Chondrocyte (in vitro differentiated cells): Measurements from ENCODE around the gene GAPVD1. TPM values are rescaled to one million over a fixed set of nuclear protein-coding genes. Genes with fewer than 3 reads are reported as not detected.
"Not testable (repeated sequence)": the region's sequence is repeated elsewhere in the genome, so short reads cannot be mapped to it uniquely, and the experiment has no call there.

Experiments used
- DNase-seq: peaks from one replicate; pipeline ENCODE4 v3.0.0; 2021; ENCODE audit warnings: mixed read lengths, low spot score
- H3K27ac Mint-ChIP-seq: one replicate; pipeline ENCODE4 v1.8.0; 2021; ENCODE audit warnings: mild to moderate bottlenecking, moderate library complexity, mixed read lengths; ENCODE audit not compliant: unreplicated experiment
- H3K27me3 Mint-ChIP-seq: 2 replicates; pipeline ENCODE4 v1.8.0; 2021; ENCODE audit warnings: low read depth, mixed read lengths
- H3K36me3 Mint-ChIP-seq: 2 replicates; pipeline ENCODE4 v1.8.0; 2021; ENCODE audit warnings: low read depth, mixed read lengths
- H3K4me1 Mint-ChIP-seq: 2 replicates; pipeline ENCODE4 v1.8.0; 2021; ENCODE audit warnings: low read depth, mild to moderate bottlenecking, mixed read lengths
- H3K4me3 Mint-ChIP-seq: one replicate; pipeline ENCODE4 v1.8.0; 2021; ENCODE audit warnings: mild to moderate bottlenecking, moderate library complexity, mixed read lengths; ENCODE audit not compliant: unreplicated experiment
- H3K9me3 Mint-ChIP-seq: 2 replicates; pipeline ENCODE4 v1.8.0; 2021; ENCODE audit warnings: low read depth, mixed read lengths
- total RNA-seq: library from RNA; stranded (reverse); gene quantifications from 3 replicates; pipeline ENCODE4 v1.2.1, GENCODE V29; 2021
- TF ChIP-seq, protein P1 (sequence below): fragments of 200-600 bp; sonication (generic); IDR thresholded peaks from 2 replicates; pipeline ENCODE4 v1.5.0; 2021; ENCODE audit warnings: antibody characterized with exemption, mild to moderate bottlenecking, moderate library complexity

GAPVD1 gene
- total RNA-seq, 1 donor from 2014 or later = 46.2 TPM

GRCh38 chr9:125233678-125234077 lies 27.9 kb upstream of the GAPVD1 start:
- TF ChIP-seq, protein P1, sequence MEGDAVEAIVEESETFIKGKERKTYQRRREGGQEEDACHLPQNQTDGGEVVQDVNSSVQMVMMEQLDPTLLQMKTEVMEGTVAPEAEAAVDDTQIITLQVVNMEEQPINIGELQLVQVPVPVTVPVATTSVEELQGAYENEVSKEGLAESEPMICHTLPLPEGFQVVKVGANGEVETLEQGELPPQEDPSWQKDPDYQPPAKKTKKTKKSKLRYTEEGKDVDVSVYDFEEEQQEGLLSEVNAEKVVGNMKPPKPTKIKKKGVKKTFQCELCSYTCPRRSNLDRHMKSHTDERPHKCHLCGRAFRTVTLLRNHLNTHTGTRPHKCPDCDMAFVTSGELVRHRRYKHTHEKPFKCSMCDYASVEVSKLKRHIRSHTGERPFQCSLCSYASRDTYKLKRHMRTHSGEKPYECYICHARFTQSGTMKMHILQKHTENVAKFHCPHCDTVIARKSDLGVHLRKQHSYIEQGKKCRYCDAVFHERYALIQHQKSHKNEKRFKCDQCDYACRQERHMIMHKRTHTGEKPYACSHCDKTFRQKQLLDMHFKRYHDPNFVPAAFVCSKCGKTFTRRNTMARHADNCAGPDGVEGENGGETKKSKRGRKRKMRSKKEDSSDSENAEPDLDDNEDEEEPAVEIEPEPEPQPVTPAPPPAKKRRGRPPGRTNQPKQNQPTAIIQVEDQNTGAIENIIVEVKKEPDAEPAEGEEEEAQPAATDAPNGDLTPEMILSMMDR = no peak
- peaks cover 40% of the 10 kb centered on the region for H3K36me3 Mint-ChIP-seq
- H3K4me3 Mint-ChIP-seq = no peak overlapping the region

GRCh38 chr9:125234099-125234498 lies 27.5 kb upstream of the GAPVD1 start:
- not testable (repeated sequence) for H3K9me3 Mint-ChIP-seq, H3K4me3 Mint-ChIP-seq, H3K27me3 Mint-ChIP-seq, DNase-seq
- H3K36me3 Mint-ChIP-seq = peaks cover 44% of the 10 kb centered on the region
- H3K4me1 Mint-ChIP-seq = peaks cover 53% of the 10 kb centered on the region
- H3K27ac Mint-ChIP-seq = peak overlapping the region; percentile 94

More at GRCh38 chr9:125233678-125234077, 27.9 kb upstream of the GAPVD1 start:
- no peak for DNase-seq
- H3K9me3 Mint-ChIP-seq = no peaks in the 10 kb centered on the region
- peak overlapping the region; percentile 94 for H3K27ac Mint-ChIP-seq
- H3K27me3 Mint-ChIP-seq = no peaks in the 10 kb centered on the region
- H3K4me1 Mint-ChIP-seq = peaks cover 49% of the 10 kb centered on the region

GRCh38 chr9:125235804-125236519 lies 25.7 kb upstream of the GAPVD1 start:
- H3K4me1 Mint-ChIP-seq = peaks cover 65% of the 10 kb centered on the region
- H3K4me3 Mint-ChIP-seq = peak overlapping the region; percentile 56
- H3K27me3 Mint-ChIP-seq = no peaks in the 10 kb centered on the region
- DNase-seq = no peak
- TF ChIP-seq, protein P1 = no peak
- H3K36me3 Mint-ChIP-seq = peaks cover 53% of the 10 kb centered on the region
- H3K9me3 Mint-ChIP-seq = no peaks in the 10 kb centered on the region
- H3K27ac Mint-ChIP-seq = peak overlapping the region; percentile 87

GRCh38 chr9:125236520-125237159 lies 25.0 kb upstream of the GAPVD1 start:
- peaks cover 65% of the 10 kb centered on the region for H3K4me1 Mint-ChIP-seq
- not testable (repeated sequence) for H3K27me3 Mint-ChIP-seq, H3K9me3 Mint-ChIP-seq, DNase-seq
- peak overlapping the region; percentile 56 for H3K4me3 Mint-ChIP-seq
- TF ChIP-seq, protein P1 = peak; percentile 37
- peaks cover 55% of the 10 kb centered on the region for H3K36me3 Mint-ChIP-seq
- H3K27ac Mint-ChIP-seq = peak overlapping the region; percentile 73

GRCh38 chr9:125238127-125238914 lies 23.3 kb upstream of the GAPVD1 start:
- peaks cover 53% of the 10 kb centered on the region for H3K36me3 Mint-ChIP-seq
- H3K4me3 Mint-ChIP-seq = peak overlapping the region; percentile 85
- H3K9me3 Mint-ChIP-seq = no peaks in the 10 kb centered on the region
- peak overlapping the region; percentile 98 for H3K27ac Mint-ChIP-seq
- H3K4me1 Mint-ChIP-seq = peaks cover 78% of the 10 kb centered on the region
- TF ChIP-seq, protein P1 = no peak
- no peaks in the 10 kb centered on the region for H3K27me3 Mint-ChIP-seq
- DNase-seq = no peak
